HepG2 (cell line): ENCODE measurements around the gene HENMT1. TPM values are rescaled to one million over a fixed set of nuclear protein-coding genes. Genes with fewer than 3 reads are reported as not detected.

Experiments
- ASH2L ChIP-seq: fragments of 300-600, 200-600 bp; sonication (generic); IDR thresholded peaks from 2 replicates; pipeline ENCODE4 v1.7.0; 2017; ENCODE audit warnings: low read depth, mild to moderate bottlenecking, moderate library complexity, mixed read lengths, low read length; ENCODE audit not compliant: insufficient read length
- BCL6 ChIP-seq: IDR thresholded peaks from 2 replicates; pipeline ENCODE4 v1.6.1; 2016; ENCODE audit warnings: missing genetic modification reagents, missing compliant biosample characterization
- CHCHD3 ChIP-seq: sonication (generic); formaldehyde crosslinking; IDR thresholded peaks from 2 replicates; pipeline ENCODE4 v1.8.0; 2022; ENCODE audit warnings: mild to moderate bottlenecking, missing genetic modification reagents, moderate library complexity
- HDAC6 ChIP-seq: fragments of 200-600 bp; sonication (generic); IDR thresholded peaks from 2 replicates; pipeline ENCODE4 v1.7.0; 2017; ENCODE audit warnings: mild to moderate bottlenecking, antibody characterized with exemption, low read length, low read depth
- IKZF1 ChIP-seq: fragments of 450-650 bp; IDR thresholded peaks from 2 replicates; pipeline ENCODE4 v1.7.1; 2016
- KLF16 ChIP-seq, 2 experiments: sonication (generic) in 1 of 2; formaldehyde crosslinking in 1 of 2; IDR thresholded peaks; 2 replicates each; pipeline versions ENCODE4 v1.6.1 to v1.8.0; 2016 to 2023; ENCODE audit warnings: missing genetic modification reagents in 2 of 2, missing compliant biosample characterization in 1 of 2
- PAF1 ChIP-seq: IDR thresholded peaks from 2 replicates; pipeline ENCODE4 v1.6.1; 2016; ENCODE audit warnings: missing genetic modification reagents, missing compliant biosample characterization
- REPIN1 ChIP-seq: sonication (generic); formaldehyde crosslinking; IDR thresholded peaks from 2 replicates; pipeline ENCODE4 v1.8.0; 2022; ENCODE audit warnings: missing genetic modification reagents, low read depth, mild to moderate bottlenecking, borderline replicate concordance
- REXO4 ChIP-seq: sonication (generic); formaldehyde crosslinking; IDR thresholded peaks from 2 replicates; pipeline ENCODE4 v1.8.0; 2022; ENCODE audit warnings: missing genetic modification reagents, mild to moderate bottlenecking, borderline replicate concordance
- RFX5 ChIP-seq: IDR thresholded peaks from 2 replicates; pipeline ENCODE4 v1.6.1; 2011; ENCODE audit warnings: low read depth, low read length, improper control_type of control experiment
- RFXAP ChIP-seq: sonication (generic); formaldehyde crosslinking; IDR thresholded peaks from 2 replicates; pipeline ENCODE4 v1.4.0; 2020; ENCODE audit warnings: missing genetic modification reagents, borderline replicate concordance
- SOX5 ChIP-seq: IDR thresholded peaks from 2 replicates; pipeline ENCODE4 v1.6.1; 2016; ENCODE audit warnings: borderline replicate concordance
- SOX6 ChIP-seq, 2 experiments: fragments of 450-650 bp in 1 of 2; sonication (generic) in 1 of 2; formaldehyde crosslinking in 1 of 2; IDR thresholded peaks; 2 replicates each; pipeline versions ENCODE4 v1.4.0 to v1.6.1; 2017 to 2020; ENCODE audit warnings: antibody characterized with exemption in 1 of 2, mild to moderate bottlenecking in 1 of 2, missing genetic modification reagents in 1 of 2
- SRSF9 ChIP-seq: fragments of 200-400 bp; formaldehyde crosslinking; IDR thresholded peaks from 2 replicates; pipeline ENCODE4 v1.6.1; 2018; ENCODE audit warnings: borderline replicate concordance, mild to moderate bottlenecking, low read depth, low read length; ENCODE audit not compliant: insufficient read depth, poor library complexity, severe bottlenecking
- TBX2 ChIP-seq: sonication (generic); formaldehyde crosslinking; IDR thresholded peaks from 2 replicates; pipeline ENCODE4 v1.5.0; 2020; ENCODE audit warnings: missing genetic modification reagents, mild to moderate bottlenecking, borderline replicate concordance
- ZNF180 ChIP-seq: sonication (generic); formaldehyde crosslinking; IDR thresholded peaks from 2 replicates; pipeline ENCODE4 v1.4.0; 2020; ENCODE audit warnings: low read depth, missing genetic modification reagents, borderline replicate concordance
- polyA plus RNA-seq, 8 experiments: library from polyadenylated mRNA; depleted of rRNA in 3 of 8; stranded (reverse) in 7 of 8; unstranded in 1 of 8; fragments of >200 nt; fragmentation: Illumina TruSeq in 4 of 8; extraction: Trizol in 4 of 8; gene quantifications; 2 replicates each; pipeline versions ENCODE4 v1.2.1 to v1.2.3, GENCODE V29; 2011 to 2016; ENCODE audit warnings: low read depth in 4 of 8, missing spikeins in 1 of 8, mixed read lengths in 1 of 8; ENCODE audit not compliant: insufficient read depth in 1 of 8
- total RNA-seq, 5 experiments: library from RNA; depleted of rRNA; stranded (reverse); fragments of >200 nt; fragmentation: Illumina TruSeq; extraction: Trizol; gene quantifications; 2 replicates each; pipeline ENCODE4 v1.2.3, GENCODE V29; 2016; ENCODE audit warnings: low read depth in 1 of 5
- TF ChIP-seq, protein P1 (sequence below): sonication (generic); formaldehyde crosslinking; IDR thresholded peaks from 2 replicates; pipeline ENCODE4 v1.5.1; 2020; ENCODE audit warnings: mild to moderate bottlenecking, missing genetic modification reagents, moderate library complexity
- TF ChIP-seq, protein P2 (sequence below): sonication (generic); formaldehyde crosslinking; IDR thresholded peaks from 2 replicates; pipeline ENCODE4 v1.5.0; 2020; ENCODE audit warnings: mild to moderate bottlenecking, missing genetic modification reagents

Gene HENMT1
- total and polyA plus RNA-seq, 2 of the 13 experiments (the other 11 are each of a cell fraction or from before 2014, with no cell fraction given): not detected

DNA sequence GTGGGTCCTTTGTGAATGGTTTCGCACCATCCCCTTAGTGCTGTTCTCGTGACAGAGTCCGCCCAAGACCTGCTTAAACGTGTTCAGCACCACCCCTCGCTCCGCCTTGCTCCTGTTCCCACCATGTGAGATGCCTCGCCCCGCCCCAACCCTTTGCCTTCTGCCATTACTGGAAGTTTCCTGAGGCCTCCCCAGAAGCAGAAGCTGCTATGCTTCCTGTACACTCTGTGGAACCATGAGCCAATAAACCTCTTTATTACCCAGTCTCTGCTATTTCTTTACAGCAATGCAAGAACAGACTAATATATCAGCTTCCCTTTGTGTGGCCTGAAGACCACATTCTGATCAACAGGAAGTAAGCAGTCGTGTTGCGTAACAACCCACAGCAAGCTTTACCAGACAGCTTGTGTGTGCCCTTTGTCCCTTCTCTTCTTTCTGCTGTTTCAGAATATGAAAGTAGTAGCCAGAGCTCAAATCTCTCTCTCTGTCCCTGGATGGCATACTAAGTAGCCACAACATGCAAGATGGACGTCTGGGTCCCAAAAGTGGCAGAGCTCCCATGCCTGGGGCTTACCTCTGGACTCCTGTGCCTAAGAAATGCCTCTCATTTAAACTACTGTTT, 14.1 kb downstream of the HENMT1 start (continued):
- TF ChIP-seq ZNF180 (CRISPR knock-in tag) (no peak), PAF1 (CRISPR knock-in tag) (no peak), IKZF1 (no peak), SRSF9 (no peak), SOX5 (CRISPR knock-in tag) (peak; percentile 75; the same call in 1 of the 2 replicates), RFX5 (no peak), CHCHD3 (no peak), REPIN1 (CRISPR knock-in tag) (0 out of 2 replicates have a peak, but pooled peaks have one; percentile 36), REXO4 (CRISPR knock-in tag) (no peak), HDAC6 (no peak), BCL6 (CRISPR knock-in tag) (peak; percentile 64), KLF16 (CRISPR knock-in tag; IDR thresholded peaks at IDR 0.05) (peak in 1 of 2 experiments; percentile 76; a peak in 2 of 4 replicates), RFXAP (CRISPR knock-in tag) (no peak), SOX6 (IDR thresholded peaks at IDR 0.05) (no peak), SOX6 (CRISPR knock-in tag; IDR thresholded peaks at IDR 0.05) (peak; percentile 80), ASH2L (peak; percentile 16), TBX2 (CRISPR knock-in tag) (peak; percentile 72; the same call in 1 of the 2 replicates)
- TF ChIP-seq, protein P1, sequence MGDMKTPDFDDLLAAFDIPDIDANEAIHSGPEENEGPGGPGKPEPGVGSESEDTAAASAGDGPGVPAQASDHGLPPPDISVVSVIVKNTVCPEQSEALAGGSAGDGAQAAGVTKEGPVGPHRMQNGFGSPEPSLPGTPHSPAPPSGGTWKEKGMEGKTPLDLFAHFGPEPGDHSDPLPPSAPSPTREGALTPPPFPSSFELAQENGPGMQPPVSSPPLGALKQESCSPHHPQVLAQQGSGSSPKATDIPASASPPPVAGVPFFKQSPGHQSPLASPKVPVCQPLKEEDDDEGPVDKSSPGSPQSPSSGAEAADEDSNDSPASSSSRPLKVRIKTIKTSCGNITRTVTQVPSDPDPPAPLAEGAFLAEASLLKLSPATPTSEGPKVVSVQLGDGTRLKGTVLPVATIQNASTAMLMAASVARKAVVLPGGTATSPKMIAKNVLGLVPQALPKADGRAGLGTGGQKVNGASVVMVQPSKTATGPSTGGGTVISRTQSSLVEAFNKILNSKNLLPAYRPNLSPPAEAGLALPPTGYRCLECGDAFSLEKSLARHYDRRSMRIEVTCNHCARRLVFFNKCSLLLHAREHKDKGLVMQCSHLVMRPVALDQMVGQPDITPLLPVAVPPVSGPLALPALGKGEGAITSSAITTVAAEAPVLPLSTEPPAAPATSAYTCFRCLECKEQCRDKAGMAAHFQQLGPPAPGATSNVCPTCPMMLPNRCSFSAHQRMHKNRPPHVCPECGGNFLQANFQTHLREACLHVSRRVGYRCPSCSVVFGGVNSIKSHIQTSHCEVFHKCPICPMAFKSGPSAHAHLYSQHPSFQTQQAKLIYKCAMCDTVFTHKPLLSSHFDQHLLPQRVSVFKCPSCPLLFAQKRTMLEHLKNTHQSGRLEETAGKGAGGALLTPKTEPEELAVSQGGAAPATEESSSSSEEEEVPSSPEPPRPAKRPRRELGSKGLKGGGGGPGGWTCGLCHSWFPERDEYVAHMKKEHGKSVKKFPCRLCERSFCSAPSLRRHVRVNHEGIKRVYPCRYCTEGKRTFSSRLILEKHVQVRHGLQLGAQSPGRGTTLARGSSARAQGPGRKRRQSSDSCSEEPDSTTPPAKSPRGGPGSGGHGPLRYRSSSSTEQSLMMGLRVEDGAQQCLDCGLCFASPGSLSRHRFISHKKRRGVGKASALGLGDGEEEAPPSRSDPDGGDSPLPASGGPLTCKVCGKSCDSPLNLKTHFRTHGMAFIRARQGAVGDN (CRISPR knock-in tag): peak; percentile 50
- TF ChIP-seq, protein P2, sequence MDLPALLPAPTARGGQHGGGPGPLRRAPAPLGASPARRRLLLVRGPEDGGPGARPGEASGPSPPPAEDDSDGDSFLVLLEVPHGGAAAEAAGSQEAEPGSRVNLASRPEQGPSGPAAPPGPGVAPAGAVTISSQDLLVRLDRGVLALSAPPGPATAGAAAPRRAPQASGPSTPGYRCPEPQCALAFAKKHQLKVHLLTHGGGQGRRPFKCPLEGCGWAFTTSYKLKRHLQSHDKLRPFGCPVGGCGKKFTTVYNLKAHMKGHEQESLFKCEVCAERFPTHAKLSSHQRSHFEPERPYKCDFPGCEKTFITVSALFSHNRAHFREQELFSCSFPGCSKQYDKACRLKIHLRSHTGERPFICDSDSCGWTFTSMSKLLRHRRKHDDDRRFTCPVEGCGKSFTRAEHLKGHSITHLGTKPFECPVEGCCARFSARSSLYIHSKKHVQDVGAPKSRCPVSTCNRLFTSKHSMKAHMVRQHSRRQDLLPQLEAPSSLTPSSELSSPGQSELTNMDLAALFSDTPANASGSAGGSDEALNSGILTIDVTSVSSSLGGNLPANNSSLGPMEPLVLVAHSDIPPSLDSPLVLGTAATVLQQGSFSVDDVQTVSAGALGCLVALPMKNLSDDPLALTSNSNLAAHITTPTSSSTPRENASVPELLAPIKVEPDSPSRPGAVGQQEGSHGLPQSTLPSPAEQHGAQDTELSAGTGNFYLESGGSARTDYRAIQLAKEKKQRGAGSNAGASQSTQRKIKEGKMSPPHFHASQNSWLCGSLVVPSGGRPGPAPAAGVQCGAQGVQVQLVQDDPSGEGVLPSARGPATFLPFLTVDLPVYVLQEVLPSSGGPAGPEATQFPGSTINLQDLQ (CRISPR knock-in tag): no peak
